NCI-H82 treated with DMSO at 0.1 percent for 48 hours (cell line): ENCODE results near the gene ASCC1.

ENCODE experiments used
- DNase-seq: peaks from one replicate; lab custom pipeline; 2025; ENCODE audit not compliant: unreplicated experiment; lab: John Stamatoyannopoulos, UW

Gene ASCC1

DNA sequence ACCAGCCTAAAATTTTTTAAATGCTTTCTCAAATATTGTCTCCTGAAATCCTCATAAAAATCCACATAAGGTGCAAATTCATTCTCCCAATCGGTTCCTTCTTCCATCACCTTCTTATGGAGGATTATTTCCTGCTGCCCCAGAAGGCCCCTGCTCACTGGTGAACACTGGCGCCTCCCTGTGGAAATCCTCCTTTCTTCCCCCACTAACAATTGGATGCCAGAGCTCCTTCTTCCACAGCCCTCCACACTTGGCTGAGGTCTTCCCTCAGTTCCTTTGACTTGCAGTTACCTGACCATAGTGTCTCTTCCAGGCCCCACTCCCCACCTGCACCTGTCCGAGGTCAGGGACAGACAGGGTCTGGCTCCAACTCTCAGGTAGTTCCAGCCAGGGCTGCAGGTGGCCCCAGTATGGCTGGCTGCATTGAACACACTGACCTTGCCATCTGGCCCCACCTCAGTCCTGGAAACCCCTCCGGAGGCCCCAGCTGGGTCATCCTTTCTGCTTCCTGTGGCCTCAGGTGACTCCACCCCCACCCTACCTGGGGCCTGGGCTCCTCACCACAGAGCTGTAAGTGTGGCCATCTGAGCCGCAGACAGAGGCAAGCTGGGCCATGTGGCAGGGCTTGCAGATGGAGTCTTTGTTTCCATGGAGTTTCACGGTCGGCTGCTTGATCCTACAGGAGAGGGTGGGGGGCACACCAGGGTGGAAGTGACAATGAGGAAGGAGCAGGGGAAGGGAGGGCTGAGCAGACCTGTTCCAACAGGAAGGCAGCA is 146.1 kb downstream of the ASCC1 start:
- DNase-seq, result peak; percentile 12

DNA sequence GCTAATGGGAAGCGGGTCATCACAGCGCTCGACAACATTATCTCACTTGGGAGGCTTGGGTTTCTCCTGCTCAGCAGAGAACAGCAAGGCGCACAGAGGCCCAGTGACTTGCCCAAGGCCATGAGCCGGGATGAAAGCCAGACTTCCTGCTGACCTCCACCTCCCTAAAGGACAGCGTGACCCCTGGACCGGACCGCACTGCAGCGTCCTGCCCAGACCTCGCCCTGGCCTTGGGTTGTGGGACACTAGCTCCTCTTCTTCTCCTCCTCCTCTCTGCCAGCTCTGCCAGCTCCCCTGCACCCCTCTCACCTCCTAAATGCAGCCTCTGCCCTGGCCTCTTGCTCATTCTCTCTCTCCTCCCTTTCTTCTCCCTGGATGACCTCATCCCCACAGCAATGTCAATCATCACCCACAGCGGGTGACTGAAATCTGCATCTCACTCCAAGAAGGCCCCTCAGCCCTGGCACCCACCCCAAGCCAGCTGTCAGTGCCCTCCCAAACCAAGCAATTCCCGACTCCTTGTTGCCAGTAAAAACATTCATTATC is 147.1 kb downstream of the ASCC1 start:
- DNase-seq, result no peak

- DNase-seq, result no peak
Observed at GRCh38 chr10:72068126-72068765, 147.8 kb downstream of the ASCC1 start.

GRCh38 chr10:72067463-72068125 is 148.5 kb downstream of the ASCC1 start:
- DNase-seq, result no peak

DNA sequence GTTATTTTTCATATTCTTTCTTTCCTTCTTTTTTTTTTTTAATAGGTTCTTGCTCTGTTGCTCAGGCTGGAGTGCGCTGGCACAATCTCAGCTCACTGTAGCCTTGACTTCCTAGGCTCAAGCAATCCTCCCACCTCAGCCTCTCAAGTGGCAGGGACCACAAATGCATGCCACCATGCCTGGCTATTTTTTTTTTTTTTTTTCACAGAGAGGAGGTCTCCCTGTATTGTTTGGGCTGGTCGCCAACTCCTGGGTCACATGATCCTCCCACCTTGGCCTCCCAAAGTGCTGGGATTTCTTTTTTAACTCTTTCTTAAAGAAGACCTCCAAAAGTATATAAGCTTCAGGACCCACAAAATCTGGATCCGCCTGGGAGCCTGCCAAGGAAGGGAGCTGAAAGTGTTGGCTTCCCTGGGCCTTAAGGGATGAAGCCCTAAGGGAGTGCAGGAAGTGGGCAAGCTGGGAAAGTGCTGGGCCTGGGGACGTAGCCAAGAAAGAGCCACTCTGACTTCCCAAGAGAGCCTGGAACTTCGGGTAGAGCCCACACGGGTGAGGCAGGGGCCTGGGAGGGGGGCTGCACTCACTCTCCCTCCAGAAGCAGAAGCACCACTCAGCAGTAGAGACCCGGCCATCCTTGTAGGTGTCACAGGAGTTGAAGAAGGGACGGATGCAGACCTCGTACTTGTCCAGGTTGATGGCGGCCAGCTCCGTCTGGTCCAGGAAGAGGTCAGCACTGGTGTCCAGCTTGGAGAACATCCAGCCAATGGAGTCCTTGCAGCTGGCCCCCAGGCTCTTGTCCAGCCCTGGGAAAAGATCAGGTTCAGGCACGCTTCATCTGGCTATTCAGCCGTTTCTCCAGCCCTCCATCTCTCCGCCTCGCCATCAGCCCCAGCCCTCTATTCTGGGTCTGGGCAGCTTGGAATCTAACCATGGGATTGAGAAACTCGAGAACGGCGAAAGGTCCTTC is 149.5 kb downstream of the ASCC1 start:
- DNase-seq, result no peak

GRCh38 chr10:72065439-72066025 is 150.5 kb downstream of the ASCC1 start:
- no peak for DNase-seq

DNA sequence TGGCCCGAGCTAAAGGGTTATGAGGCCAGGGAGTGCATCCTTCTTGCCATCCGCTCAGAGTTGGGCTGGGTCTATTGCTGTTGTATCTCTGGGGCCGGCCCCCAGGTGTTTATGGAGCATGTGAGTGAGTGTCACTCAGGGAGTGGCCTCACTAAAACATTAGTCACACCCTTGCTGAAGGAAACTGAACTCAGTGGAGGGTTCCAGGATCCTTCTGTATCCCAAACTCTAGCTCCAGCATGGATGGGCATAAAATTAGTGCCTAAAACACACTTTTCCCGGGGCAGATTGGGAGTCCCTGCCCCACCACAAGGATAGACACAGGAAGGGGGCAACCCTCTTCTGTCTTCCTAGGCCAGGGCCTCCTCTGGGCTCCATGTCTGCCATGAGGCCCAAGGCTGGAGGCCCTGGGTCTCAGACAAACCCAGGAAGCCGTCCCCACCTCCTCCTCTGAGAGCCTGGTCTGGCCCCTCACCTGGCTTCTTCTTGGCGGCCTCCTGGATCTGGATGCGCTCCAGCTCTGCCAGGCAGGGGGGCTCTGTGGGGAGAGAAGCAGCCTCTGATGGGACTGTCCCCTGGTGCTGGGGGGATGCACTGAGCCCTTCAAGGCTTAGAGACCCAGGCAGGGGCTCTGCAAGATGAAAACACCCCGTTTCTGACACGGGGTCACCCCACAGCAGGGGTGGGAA is 152.2 kb downstream of the ASCC1 start:
- DNase-seq, result no peak

- no peak for DNase-seq
Observed at GRCh38 chr10:72062832-72063702, 153.0 kb downstream of the ASCC1 start.

GRCh38 chr10:72062382-72062781 is 153.7 kb downstream of the ASCC1 start:
- no peak for DNase-seq

GRCh38 chr10:72061930-72062329 is 154.1 kb downstream of the ASCC1 start:
- no peak for DNase-seq

- no peak for DNase-seq
Observed at GRCh38 chr10:72061491-72061890, 154.6 kb downstream of the ASCC1 start.

- DNase-seq, result no peak
Observed at GRCh38 chr10:72059843-72060822, 155.9 kb downstream of the ASCC1 start.

DNA sequence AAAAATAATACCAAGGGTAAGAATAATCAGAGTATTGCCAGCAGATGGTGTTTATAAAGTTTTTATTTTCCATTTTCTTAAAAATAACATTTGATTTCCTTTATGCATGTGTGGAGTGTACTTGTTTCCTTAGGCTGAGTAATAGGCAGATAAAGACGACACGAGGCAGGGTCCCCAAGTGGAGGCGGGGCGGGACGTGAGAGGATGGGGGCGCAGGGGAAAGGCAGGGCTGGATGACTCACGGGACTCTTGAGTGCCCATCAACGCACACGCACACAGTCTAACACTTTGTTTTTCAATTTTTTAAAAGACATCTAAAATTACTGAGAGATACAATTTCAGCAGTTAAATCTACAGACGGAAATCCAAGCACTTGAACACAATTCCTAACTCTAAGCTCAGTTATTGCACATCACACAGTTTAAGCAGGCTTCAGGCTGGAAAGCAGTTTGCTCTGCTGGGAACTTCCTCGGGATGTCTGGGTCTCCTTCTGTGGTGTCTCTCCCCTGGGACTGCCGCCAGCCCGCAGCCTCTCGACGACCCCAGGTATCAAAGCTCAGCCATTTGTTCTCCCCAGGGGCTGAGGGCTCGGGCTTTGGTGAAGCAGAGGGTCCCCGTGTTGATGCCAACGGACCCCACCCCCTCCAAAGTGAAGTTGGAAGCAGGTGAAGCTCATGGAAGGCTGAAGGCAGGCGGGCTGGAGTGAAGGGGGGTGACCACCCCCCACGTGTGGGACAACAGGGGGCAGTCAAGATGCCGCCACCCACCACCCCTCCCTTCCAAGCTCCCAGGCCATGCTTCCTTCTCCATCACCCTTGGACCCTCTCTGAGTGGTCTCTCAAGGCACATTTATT is 156.9 kb downstream of the ASCC1 start:
- no peak for DNase-seq

DNA sequence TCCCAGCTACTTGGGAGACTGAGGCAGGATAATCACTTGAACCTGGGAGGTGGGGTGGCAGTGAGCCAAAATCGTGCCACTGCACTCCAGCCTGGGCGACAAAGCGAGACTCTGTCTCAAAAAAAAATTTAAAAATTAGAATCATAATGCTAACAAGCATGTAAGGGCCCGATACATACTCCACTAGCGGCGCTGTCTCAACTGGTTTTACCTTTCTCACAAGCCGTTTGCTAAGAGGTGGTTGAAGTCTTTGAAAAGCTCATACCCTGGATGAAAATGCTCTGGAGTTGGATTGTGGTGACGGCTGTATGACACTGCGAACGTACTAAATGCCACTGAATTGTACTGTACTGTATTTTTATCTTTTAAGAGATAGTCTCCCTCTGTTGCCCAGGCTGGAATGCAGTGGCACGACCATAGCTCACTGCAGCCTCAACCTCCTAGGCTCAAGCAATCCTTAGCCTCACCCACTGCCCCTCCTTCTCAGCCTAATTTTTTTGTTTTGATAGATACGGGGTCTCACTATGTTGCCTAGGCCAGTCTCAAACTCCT is 157.7 kb downstream of the ASCC1 start:
- DNase-seq, result no peak

- no peak for DNase-seq
Observed at GRCh38 chr10:72056932-72057751, 158.9 kb downstream of the ASCC1 start.

DNA sequence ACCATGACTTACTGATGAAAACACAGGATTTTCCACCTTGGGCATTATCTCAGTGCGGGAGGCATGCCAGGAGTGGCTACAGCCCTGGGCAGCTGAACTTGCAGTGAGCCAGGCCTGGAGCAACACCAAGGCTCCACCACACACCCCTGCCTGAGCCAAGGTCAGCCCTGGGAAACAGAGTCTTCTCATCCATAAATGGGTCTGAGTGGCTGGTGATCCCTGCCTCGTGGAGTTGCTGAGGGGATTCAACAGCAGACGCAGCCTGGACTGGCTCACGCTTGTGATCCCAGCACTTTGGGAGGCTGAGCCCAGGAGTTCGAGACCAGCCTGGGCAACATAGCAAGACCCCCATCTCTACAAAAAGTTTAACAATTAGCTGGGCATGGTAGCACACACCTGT is 160.0 kb downstream of the ASCC1 start:
- no peak for DNase-seq
